Measurements from ENCODE around the gene HYI.

The HYI gene

DNA sequence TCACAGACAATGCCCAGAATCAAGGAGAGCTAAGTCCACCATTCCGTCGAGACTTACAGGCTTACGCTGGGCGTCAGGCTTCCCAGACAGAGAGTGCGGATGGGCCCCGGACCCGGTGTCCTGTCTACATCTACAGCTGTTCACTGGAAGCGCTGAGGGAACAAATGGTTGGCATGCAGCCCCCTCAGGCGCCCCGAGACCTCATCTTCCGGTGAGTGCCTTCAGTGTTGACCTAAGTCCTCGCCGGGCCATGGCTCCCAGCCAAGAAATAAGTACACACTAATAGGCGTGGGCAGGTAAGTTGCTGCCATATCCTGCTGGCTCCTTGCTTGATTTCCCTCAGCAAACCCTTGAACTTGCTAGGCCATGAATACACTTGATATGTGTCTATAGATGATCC, 26.2 kb downstream of the HYI start:
- Histone ChIP-seq H3K4me2 (ENCODE audit: low read length) (no peak overlapping the region), H2BK120ac (ENCODE audit: low read depth, low read length) (no peak overlapping the region), H3K27ac (ENCODE audit: low read depth, low read length) (no peak overlapping the region), H4K8ac (ENCODE audit: low read depth, low read length) (no peak overlapping the region), H4K5ac (ENCODE audit: low read length) (no peak overlapping the region), H3K4me1 (ENCODE audit: control insufficient read depth, low read depth, low read length) (no peaks in the 10 kb centered on the region), H3K36me3 (ENCODE audit: control insufficient read depth, insufficient read depth, low read length) (peaks cover 15% of the 10 kb centered on the region), H3K4ac (ENCODE audit: low read depth, low read length) (no peak overlapping the region), H2AK5ac (ENCODE audit: low read length) (no peak overlapping the region), H3K18ac (ENCODE audit: low read length) (no peak overlapping the region), H3K79me2 (ENCODE audit: control insufficient read depth, insufficient read depth, low read length) (no peaks in the 10 kb centered on the region), H3K27me3 (ENCODE audit: insufficient read depth, low read length, poor library complexity) (no peaks in the 10 kb centered on the region), H2BK15ac (replicated peaks; ENCODE audit: low read depth) (no peak overlapping the region), H2BK5ac (ENCODE audit: low read length) (no peak overlapping the region), H3K9ac (ENCODE audit: low read length) (no peak overlapping the region), H3K79me1 (ENCODE audit: low read length) (no peaks in the 10 kb centered on the region), H3K23ac (ENCODE audit: low read length) (no peak overlapping the region), H3K56ac (ENCODE audit: low read length) (no peak overlapping the region), H3K4me3 (ENCODE audit: low read length) (no peak overlapping the region)
- WGBS (ENCODE audit: extremely low coverage, insufficient coverage, low lambda C conversion rate), result no CpG with 5 or more reads among the region's 14 CpGs
- no peak for DNase-seq

DNA sequence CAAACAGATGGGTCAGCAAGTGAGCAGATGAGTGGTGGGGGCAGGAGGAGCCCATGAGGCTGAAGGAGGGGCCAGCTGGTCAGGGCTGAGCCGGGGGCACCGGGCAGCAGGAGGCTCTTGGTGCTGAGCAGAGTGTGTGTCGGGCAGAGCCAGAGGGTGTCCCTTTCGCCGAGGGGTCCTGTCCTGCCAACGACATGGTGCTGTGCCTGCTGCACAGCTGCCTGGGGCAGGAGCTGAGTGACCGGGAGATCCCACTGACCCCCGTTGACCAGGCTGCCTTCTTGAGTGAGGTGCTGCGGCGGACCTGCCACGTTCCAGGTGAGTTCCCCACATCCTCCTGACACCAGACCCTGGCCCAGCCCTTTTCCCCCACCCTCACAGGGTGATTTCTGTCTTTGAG, 27.5 kb downstream of the HYI start:
- Histone ChIP-seq H3K9ac (ENCODE audit: low read length) (no peak overlapping the region), H4K5ac (ENCODE audit: low read length) (no peak overlapping the region), H3K4me2 (ENCODE audit: low read length) (no peak overlapping the region), H3K79me1 (ENCODE audit: low read length) (no peaks in the 10 kb centered on the region), H3K4ac (ENCODE audit: low read depth, low read length) (no peak overlapping the region), H2BK15ac (replicated peaks; ENCODE audit: low read depth) (no peak overlapping the region), H2BK120ac (ENCODE audit: low read depth, low read length) (no peak overlapping the region), H3K23ac (ENCODE audit: low read length) (no peak overlapping the region), H3K18ac (ENCODE audit: low read length) (no peak overlapping the region), H4K8ac (ENCODE audit: low read depth, low read length) (no peak overlapping the region), H3K4me1 (ENCODE audit: control insufficient read depth, low read depth, low read length) (no peaks in the 10 kb centered on the region), H3K56ac (ENCODE audit: low read length) (no peak overlapping the region), H2AK5ac (ENCODE audit: low read length) (no peak overlapping the region), H3K79me2 (ENCODE audit: control insufficient read depth, insufficient read depth, low read length) (no peaks in the 10 kb centered on the region), H3K27me3 (ENCODE audit: insufficient read depth, low read length, poor library complexity) (no peaks in the 10 kb centered on the region), H3K36me3 (ENCODE audit: control insufficient read depth, insufficient read depth, low read length) (peaks cover 16% of the 10 kb centered on the region), H3K27ac (ENCODE audit: low read depth, low read length) (no peak overlapping the region), H2BK5ac (ENCODE audit: low read length) (no peak overlapping the region), H3K4me3 (ENCODE audit: low read length) (no peak overlapping the region)
- WGBS (ENCODE audit: extremely low coverage, insufficient coverage, low lambda C conversion rate), result no CpG with 5 or more reads among the region's 11 CpGs
- no peak for DNase-seq

DNA sequence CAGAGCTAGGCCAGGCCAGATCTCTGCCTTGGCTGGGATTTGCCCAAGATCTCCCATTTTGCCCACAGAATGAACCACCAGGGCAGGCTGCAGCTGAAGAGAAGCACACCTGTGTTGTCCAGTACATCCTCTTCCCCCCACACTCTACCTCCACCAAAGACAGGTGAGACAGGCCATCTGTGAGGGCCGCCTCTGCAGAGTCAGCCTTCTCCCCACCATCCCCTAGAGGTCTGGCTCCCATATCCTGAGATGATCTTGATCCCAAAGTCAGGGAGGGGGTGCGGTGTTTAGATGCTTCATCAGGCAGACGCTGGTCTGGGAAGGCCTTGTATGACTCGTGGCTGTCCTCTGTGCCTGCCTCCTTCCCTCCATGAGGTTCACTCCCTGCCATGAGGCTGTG, 28.7 kb downstream of the HYI start:
- H3K4me2 ChIP-seq (ENCODE audit: low read length), result no peak overlapping the region
- no peak overlapping the region for H3K18ac ChIP-seq (ENCODE audit: low read length)
- H4K5ac ChIP-seq (ENCODE audit: low read length), result no peak overlapping the region
- H3K4me3 ChIP-seq (ENCODE audit: low read length), result no peak overlapping the region
- H3K4ac ChIP-seq (ENCODE audit: low read depth, low read length), result no peak overlapping the region
- peaks cover 21% of the 10 kb centered on the region for H3K36me3 ChIP-seq (ENCODE audit: control insufficient read depth, insufficient read depth, low read length)
- H3K79me1 ChIP-seq (ENCODE audit: low read length), result no peaks in the 10 kb centered on the region
- H2AK5ac ChIP-seq (ENCODE audit: low read length), result no peak overlapping the region
- H3K4me1 ChIP-seq (ENCODE audit: control insufficient read depth, low read depth, low read length), result no peaks in the 10 kb centered on the region
- H3K23ac ChIP-seq (ENCODE audit: low read length), result no peak overlapping the region
- H3K27ac ChIP-seq (ENCODE audit: low read depth, low read length), result no peak overlapping the region
- H3K56ac ChIP-seq (ENCODE audit: low read length), result no peak overlapping the region
- H2BK15ac ChIP-seq (replicated peaks; ENCODE audit: low read depth), result no peak overlapping the region
- DNase-seq, result no peak
- no peak overlapping the region for H3K9ac ChIP-seq (ENCODE audit: low read length)
- H3K27me3 ChIP-seq (ENCODE audit: insufficient read depth, low read length, poor library complexity), result no peaks in the 10 kb centered on the region
- H3K79me2 ChIP-seq (ENCODE audit: control insufficient read depth, insufficient read depth, low read length), result no peaks in the 10 kb centered on the region
- H2BK5ac ChIP-seq (ENCODE audit: low read length), result no peak overlapping the region
- no peak overlapping the region for H4K8ac ChIP-seq (ENCODE audit: low read depth, low read length)
- no CpG with 5 or more reads among the region's 4 CpGs for WGBS (ENCODE audit: extremely low coverage, insufficient coverage, low lambda C conversion rate)
- H2BK120ac ChIP-seq (ENCODE audit: low read depth, low read length), result no peak overlapping the region

DNA sequence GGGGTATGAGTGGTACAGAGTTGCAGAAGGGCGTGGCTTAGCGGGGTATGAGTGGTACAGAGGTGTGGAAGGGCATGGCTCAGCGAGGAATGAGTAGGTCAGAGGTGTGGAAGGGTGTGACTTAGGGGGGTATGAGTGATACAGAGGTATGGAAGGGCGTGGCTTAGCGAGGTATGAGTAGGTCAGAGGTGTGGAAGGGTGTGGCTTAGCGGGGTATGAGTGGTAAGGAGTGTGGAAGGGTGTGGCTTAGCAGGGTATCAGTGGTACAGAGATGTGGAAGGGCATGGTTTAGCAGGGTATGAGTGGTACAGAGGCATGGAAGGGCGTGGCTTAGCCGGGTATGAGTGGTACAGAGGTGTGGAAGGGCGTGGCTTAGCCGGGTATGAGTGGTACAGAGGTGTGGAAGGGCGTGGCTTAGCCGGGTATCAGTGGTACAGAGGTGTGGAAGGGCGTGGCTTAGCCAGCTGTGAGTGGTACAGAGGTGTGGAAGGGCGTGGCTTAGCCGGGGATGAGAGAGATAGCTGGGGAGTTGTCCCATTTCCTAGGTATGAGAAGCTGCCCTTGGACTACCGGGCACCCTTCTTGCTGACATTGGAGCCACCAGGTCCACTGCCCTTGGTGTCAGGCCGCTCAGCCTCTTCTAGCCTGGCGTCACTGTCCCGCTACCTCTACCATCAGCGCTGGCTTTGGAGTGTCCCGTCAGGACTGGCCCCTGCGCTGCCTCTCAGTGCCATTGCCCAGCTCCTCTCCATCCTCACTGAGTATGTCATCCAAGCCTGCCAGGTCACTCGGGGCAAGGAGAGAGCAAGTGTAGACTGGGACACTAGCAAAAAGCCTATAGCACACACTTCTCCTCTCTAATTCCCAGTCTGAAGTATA, 29.8 kb downstream of the HYI start:
- Histone ChIP-seq H3K9ac (ENCODE audit: low read length) (no peak overlapping the region), H3K56ac (ENCODE audit: low read length) (no peak overlapping the region), H2BK120ac (ENCODE audit: low read depth, low read length) (no peak overlapping the region), H2BK15ac (replicated peaks; ENCODE audit: low read depth) (no peak overlapping the region), H3K36me3 (ENCODE audit: control insufficient read depth, insufficient read depth, low read length) (peaks cover 22% of the 10 kb centered on the region), H3K23ac (ENCODE audit: low read length) (no peak overlapping the region), H3K4ac (ENCODE audit: low read depth, low read length) (no peak overlapping the region), H3K27me3 (ENCODE audit: insufficient read depth, low read length, poor library complexity) (no peaks in the 10 kb centered on the region), H2BK5ac (ENCODE audit: low read length) (no peak overlapping the region), H2AK5ac (ENCODE audit: low read length) (no peak overlapping the region), H4K5ac (ENCODE audit: low read length) (no peak overlapping the region), H3K4me2 (ENCODE audit: low read length) (no peak overlapping the region), H4K8ac (ENCODE audit: low read depth, low read length) (no peak overlapping the region), H3K79me2 (ENCODE audit: control insufficient read depth, insufficient read depth, low read length) (no peaks in the 10 kb centered on the region), H3K4me3 (ENCODE audit: low read length) (no peak overlapping the region), H3K27ac (ENCODE audit: low read depth, low read length) (no peak overlapping the region), H3K4me1 (ENCODE audit: control insufficient read depth, low read depth, low read length) (no peaks in the 10 kb centered on the region), H3K79me1 (ENCODE audit: low read length) (no peaks in the 10 kb centered on the region), H3K18ac (ENCODE audit: low read length) (no peak overlapping the region)
- WGBS (ENCODE audit: extremely low coverage, insufficient coverage, low lambda C conversion rate), result no CpG with 5 or more reads among the region's 23 CpGs
- DNase-seq, result no peak

DNA sequence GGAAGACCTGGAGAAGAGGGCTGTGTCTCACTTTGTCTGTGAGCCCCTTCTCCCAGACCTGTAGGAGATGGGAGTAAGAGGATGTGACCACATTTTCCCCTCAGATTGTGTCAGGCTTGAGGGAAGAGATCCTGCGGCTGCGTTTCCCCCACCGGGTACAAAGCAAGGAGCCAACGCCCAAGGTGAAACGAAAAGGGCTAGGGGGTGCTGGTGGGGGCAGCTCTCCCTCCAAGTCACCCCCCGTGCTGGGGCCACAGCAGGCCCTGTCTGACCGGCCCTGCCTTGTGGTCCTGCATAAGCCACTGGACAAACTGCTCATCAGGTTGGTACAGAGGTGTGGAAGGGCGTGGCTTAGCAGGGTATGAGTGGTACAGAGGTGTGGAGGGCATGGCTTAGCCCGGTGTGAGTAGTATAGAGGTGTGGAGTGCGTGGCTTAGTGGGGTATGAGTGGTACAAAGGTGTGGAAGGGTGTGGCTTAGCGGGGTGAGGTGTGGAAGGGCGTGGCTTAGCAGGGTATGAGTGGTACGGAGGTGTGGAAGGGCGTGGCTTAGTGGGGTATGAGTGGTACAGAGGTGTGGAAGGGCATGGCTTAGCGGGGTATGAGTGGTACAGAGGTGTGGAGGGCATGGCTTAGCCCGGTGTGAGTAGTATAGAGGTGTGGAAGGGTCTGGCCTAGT, 30.6 kb downstream of the HYI start:
- Histone ChIP-seq H4K5ac (ENCODE audit: low read length) (no peak overlapping the region), H3K4me1 (ENCODE audit: control insufficient read depth, low read depth, low read length) (peaks cover 3% of the 10 kb centered on the region), H3K79me2 (ENCODE audit: control insufficient read depth, insufficient read depth, low read length) (no peaks in the 10 kb centered on the region), H3K56ac (ENCODE audit: low read length) (no peak overlapping the region), H2BK15ac (replicated peaks; ENCODE audit: low read depth) (no peak overlapping the region), H3K23ac (ENCODE audit: low read length) (no peak overlapping the region), H3K4me3 (ENCODE audit: low read length) (no peak overlapping the region), H2AK5ac (ENCODE audit: low read length) (no peak overlapping the region), H3K27me3 (ENCODE audit: insufficient read depth, low read length, poor library complexity) (no peaks in the 10 kb centered on the region), H3K9ac (ENCODE audit: low read length) (no peak overlapping the region), H3K36me3 (ENCODE audit: control insufficient read depth, insufficient read depth, low read length) (peaks cover 24% of the 10 kb centered on the region), H3K79me1 (ENCODE audit: low read length) (no peaks in the 10 kb centered on the region), H3K27ac (ENCODE audit: low read depth, low read length) (no peak overlapping the region), H3K18ac (ENCODE audit: low read length) (no peak overlapping the region), H3K4ac (ENCODE audit: low read depth, low read length) (no peak overlapping the region), H3K4me2 (ENCODE audit: low read length) (no peak overlapping the region), H4K8ac (ENCODE audit: low read depth, low read length) (no peak overlapping the region), H2BK5ac (ENCODE audit: low read length) (no peak overlapping the region), H2BK120ac (ENCODE audit: low read depth, low read length) (no peak overlapping the region)
- WGBS (ENCODE audit: extremely low coverage, insufficient coverage, low lambda C conversion rate), result no CpG with 5 or more reads among the region's 16 CpGs
- DNase-seq, result no peak
